ENCODE measurements around the gene DHX57.

DNA sequence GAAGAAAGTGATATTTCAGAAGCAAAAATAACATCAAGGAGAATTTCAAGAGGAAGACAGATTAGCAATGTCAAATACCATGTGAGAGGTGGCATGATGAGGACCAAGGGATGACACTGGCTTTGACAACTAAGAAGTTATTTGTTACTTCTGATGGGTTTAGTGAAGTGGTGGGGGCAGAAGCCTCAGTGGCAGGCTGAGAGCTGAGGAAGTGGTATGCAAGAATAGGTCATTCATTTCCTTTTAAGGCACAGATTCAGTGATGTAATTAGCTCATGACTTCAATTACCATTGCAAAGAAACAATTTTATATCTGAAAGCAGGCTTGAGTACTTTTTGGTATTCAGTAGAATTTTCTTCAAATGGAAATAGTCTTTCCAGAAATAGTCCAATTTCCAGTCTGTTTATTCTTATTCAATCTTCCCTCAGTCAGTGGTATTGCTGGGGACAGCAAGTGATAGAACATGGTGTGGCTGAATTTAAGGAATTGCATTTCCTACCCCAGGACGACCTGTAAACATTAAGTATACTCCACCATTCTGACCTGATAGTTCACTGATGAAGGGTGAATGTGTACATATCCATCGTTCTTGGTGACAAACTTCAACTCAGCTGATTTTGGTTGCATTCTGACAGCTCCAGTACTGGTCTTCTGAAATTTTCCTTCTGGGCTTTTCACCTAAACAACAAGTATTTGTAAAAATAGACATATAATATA is 69.6 kb downstream of the DHX57 start:
- TF ChIP-seq POLR2AphosphoS5 (IDR thresholded peaks at IDR 0.05; ENCODE audit: low read depth), result no peak
- no peak for TF ChIP-seq CTCF (conservative IDR thresholded peaks at IDR 0.05; ENCODE audit: low read depth in 2 of 2)
- no peak for TF ChIP-seq ZNF331 (CRISPR knock-in tag; IDR thresholded peaks at IDR 0.05; ENCODE audit: low read depth)
- no peak for TF ChIP-seq NANOG (IDR thresholded peaks at IDR 0.05; ENCODE audit: borderline replicate concordance)

Data from GM23338 (cell line).